ENCODE measurements around the gene CTSZ.
"Not testable (repeated sequence)": the region's sequence is repeated elsewhere in the genome, so short reads cannot be mapped to it uniquely, and the experiment has no call there.

The CTSZ gene

DNA sequence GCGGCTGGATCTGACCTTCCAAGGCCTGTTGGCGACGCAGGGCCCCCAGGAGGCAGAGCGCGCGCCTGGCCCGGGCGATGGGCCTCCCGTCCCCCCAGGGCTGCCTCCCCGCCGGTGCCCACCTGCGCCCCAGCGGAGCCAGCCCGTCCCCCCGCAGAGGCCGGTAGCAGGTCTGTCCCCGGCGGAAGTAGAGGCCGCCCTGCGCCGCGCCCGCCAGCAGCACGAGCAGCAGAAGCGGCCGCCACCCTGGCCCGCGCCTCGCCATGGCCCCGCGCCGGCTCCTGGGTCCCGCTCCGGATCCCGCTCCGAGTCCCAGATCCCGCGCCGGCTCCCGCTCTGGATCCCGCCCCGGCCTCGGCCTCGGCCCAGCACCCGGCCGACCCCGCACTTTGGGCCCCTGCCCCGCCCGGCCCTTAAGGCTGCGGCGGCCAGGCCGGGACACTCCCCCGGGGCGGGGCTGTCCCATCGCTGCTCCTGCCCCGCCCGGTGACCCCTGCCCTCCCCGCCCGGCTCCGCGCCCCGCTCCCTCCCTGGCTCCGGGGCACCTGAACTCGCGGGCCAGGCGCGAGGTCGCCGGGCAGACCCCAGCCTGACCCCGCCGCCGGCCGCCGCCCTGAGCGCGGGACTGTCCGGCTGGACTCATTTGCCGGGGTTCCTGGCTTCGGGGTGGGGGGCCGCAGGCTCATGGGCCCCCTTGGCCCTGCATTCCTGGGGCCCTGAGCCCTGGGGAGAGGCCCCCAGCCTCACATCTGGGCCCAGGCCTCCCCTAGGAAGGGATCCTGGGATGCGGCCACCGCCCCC, at the start of gene CTSZ:
Gene CTSZ (minus strand): TSS at position 391 of the 801 bp plus-strand sequence. CDS start 126 bp downstream, at position 265.
- peak; percentile 96 for DNase-seq (ENCODE audit: low spot score)

DNA sequence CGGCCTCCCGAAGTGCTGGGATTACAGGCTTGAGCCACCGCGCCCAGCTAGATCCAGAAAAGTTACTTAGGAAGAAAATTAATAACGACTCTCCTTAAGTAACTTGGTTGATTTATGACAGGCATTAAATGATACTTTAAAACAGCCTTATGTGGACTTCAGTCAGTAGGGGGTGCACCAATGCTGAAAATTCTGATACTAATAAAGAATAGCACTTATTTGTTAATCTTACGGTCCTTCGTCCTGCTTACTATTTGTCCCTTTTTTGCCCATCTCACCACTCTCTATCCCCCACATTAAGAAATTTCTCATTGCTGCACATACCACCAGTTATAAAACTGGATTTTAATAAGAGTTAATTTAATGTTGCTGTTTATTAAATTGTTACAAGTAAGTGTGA, 48.2 kb upstream of the CTSZ start:
- DNase-seq (ENCODE audit: low spot score) = no peak

DNA sequence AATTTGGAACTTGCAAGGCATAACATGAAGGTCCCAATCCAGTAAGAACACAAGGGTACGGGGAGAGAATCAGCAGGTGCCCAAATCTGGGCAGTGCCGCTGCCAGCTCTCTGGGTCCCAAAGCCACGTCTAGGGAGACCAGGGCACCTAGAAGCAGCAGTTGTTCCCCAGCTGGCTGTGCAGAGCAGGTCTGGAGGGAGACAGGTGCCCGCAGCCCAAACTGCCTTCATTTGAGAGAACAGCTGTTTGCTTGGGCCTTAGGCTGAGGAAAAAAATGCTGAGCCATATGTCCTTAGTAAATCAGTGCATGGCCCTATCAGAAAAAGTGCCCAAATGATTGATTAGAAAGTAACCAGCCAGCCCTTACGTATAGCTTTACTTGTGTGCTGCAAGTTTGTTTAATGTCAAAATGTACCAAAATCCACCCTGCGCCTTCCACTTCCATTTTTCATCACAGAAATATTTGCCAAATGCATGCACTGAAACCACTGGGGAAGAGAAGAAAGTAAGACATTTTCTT, 44.7 kb upstream of the CTSZ start:
- no peak for DNase-seq (ENCODE audit: low spot score)

DNA sequence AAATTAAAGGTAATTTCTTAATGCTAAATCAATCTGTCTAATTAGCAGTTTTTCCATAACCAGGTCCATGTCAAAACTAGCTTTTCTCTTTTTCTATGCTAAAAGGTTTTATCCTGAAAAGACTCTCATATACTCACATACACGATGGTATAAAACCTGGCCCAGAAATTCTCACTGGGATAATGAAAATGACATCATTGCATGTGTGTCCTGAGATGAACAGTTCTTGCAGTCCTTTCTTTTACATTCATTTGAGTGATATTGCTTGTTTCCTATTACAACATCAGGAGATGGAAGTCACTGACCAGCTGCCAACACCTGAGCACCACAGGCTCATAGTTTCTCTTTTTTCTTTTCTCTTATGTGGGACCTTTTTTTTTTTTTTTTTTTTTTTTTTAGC, 43.4 kb upstream of the CTSZ start:
- DNase-seq (ENCODE audit: low spot score) = no peak

DNA sequence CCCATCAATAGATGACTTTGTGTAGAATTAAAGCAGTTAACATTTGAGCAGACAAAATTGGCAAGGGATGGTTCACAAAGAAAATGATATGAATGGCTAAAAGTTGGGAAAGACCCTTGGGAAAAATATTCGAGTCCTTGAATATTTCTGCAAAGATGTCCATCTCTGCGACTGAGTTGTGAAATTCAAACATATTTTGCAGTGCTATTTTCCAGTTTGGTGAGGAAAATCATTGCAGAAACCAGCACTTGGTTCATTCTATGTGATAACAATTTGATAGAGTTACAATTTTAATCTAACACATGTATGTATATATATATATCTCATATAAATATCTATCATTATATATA, 41.6 kb upstream of the CTSZ start:
- DNase-seq (ENCODE audit: low spot score) = no peak

DNA sequence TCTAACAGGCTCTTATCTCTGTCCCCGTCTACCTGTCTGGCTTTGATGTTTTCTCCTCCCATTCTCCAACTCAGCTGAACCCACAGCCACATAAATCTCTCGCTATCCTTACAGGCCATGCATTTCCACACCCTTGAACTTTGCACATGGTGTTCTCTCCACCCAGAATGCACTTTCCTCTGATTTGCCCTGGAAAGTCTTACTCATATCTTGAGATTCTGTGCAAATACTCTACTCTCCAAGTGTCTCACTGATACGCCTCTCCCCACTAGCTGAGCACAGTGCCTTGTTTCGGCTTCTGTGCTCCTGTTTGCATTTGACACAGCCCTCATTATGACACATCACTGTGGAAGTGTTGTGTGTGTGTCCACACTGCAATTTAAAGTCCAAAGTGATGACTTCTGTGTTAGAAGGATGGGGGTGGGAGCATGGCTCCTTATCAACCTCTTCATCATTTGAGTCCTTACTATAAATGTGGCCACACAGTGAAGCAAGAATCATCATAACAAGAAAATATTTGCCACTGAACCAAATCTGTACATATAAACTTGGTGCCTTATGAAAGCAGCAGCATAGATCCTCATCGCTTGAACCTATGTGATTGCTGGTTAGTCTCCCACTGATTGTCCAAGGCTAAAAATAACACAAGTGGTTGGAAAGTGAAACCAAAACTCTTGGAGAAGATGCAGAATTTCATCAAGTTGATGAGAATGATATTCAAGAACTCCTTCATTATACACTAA, 41.1 kb upstream of the CTSZ start:
- no peak for DNase-seq (ENCODE audit: low spot score)

DNA sequence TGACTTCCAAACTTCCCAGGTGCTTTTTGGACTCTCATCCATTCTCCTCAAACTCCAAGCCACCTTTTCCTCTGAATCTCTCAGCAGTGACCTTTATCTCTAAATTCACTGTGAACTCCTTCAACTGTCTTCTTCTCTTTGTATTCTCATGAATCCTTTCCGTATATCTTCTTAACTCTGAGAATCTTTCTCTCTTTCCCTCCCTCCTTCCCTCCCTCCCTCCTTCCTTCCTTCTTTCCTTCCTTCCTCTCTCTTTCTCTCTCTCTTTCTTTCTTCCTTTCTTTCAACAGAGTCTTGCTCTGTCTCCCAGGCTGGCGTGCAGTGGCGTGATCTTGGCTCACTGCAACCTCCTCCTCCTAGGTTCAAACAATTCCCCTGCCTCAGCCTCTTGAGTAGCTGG, 39.8 kb upstream of the CTSZ start:
- DNase-seq (ENCODE audit: low spot score) = no peak

DNA sequence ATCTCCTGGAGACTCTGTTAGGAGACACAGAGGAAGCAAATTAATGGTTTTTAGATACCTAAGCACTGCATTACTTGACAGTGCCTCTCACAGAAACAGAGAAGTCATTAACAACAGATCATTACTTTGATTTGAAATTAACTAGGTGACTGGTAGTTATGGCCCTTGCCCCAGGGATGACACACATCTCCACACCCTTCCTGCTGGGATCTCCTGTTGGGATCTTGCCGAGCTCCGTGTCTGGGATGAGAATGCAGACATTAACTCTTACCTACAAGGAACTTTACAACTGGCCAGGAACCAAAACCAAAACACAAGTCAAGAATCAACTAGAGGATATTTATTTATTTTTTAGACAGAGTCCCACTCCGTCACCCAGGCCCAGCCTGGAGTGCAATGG, 37.7 kb upstream of the CTSZ start:
- no peak for DNase-seq (ENCODE audit: low spot score)

DNA sequence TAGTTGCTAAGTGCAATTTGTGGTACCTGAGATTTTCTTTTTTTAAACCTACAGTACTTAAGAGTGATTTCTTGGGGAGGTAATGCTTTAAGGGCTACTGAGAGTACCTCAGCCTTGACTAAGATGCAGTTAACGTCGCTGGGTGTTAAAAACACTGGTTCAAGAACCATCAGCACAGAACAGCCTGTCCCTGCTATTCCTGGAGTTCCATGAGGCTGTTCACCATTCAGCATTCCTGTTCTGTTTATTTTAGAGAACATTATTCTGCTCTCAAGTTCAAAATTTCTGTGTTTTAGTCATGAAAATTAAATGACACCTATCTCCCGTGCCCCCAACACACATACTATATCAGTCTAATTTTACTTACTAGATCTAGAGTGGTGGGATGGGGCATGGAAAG, 37.2 kb upstream of the CTSZ start:
- no peak for DNase-seq (ENCODE audit: low spot score)

DNA sequence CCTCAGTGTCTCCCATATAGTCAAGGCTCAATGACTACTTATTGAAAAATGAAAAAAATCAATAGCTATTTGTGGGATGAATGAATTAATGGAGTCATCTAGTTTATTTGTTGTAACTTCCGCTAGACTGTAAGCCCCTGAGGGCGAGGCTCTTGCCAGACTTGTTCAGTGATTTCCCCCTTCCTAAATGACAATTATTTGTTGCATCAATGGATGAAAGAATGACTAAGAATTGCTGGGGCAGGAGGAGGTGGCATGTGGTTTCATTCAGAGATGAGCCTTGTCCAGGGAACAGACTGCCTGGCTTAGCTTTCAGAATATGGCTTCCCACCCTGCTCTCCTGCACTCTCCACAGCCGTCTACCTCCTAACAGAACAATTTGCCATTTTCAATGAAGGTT, 36.6 kb upstream of the CTSZ start:
- DNase-seq (ENCODE audit: low spot score) = no peak

DNA sequence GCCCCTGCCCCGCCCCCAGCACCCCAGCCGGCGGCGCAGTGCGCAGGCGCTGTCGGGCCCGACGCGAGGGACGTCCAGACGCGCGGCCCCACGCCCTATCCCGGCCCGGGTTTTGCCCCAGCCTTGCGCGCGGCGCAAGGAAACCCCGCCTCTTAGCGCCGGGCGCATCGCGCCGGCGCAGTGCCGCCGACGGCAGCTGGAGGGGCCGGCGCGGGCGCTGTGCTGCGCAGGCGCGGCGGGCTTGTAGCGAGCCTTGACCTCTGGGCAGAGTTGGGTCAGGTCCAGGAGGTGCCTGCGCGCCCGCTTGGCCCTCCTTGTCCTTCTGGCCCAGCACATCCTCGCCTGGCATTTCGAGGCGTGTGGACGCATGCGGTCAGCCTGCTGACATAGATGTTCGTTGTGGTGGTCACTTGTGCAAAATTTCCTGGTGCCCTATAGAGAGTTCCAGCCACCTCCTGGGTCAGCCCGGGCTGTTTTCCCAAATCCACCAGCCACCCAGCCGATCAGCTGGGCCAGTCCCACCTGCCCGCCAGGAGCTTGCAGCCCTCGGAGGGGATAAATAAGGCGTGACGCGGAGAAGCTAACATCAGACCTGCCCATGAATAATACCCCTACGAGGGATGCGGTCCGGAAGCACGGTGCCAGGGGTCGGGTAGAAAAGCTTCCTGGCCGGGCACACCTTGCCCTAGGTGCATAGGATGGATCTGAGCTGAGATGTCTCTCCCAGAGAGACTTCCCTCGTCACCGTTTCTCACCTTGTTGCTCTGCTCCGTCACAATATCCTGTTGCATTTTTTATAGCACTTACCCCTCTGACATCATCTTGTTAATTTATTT, 36.0 kb upstream of the CTSZ start:
- DNase-seq (ENCODE audit: low spot score) = peak; percentile 99

DNA sequence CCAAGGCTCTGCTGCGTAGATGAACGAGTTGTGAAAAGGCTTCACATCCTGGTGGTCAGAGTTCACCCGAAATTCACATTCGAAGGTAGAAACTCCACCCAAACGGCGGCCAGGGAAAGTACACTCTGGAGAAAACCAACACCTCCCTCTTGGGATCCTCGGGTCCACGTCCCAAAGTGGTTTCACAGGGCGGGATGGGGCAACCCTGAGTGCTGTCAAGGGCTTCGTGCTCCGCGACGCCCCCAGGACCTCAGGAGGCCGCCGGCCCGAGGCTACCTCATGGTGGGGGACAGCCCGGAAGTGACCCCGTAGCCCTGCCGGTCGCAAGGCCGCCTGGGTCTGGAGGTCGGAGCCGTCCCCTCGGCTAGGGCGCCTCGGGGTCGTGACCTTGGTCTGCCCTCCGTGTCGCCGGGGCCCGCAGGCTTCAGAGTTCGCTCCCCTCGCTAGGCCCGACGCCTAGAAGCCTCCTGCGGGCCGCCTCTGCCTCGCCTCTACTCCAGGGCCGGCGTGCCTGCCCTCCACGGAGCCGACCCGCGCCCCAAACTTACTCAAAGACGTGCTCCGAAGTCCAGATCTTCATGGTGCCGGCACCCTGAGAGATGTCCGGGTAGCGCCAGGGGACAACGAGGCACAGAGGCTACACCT, 35.2 kb upstream of the CTSZ start, which contains the start of gene PRELID3B:
Gene PRELID3B (minus strand): TSS at position 636 of the 645 bp plus-strand sequence. CDS start 56 bp downstream, at position 580.
- DNase-seq (ENCODE audit: low spot score) = no peak

DNA sequence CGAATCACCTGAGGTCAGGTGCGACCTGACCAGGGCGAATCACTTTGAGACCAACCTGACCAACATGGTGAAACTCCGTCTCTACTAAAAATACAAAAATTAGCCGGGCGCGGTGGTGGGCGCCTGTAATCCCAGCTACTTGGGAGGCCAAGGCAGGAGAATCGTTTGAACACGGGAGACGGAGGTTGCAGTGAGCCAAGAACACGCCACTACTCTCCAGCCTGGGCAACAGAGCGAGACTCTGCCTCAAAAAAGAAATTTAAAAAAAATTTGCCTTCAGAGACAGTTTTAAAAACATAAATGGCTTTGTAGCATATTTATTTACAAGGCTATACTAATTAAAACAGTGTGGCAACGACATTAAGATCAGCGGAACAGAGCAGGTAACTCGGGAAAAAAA, 34.4 kb upstream of the CTSZ start:
- DNase-seq (ENCODE audit: low spot score) = not testable (repeated sequence)

DNA sequence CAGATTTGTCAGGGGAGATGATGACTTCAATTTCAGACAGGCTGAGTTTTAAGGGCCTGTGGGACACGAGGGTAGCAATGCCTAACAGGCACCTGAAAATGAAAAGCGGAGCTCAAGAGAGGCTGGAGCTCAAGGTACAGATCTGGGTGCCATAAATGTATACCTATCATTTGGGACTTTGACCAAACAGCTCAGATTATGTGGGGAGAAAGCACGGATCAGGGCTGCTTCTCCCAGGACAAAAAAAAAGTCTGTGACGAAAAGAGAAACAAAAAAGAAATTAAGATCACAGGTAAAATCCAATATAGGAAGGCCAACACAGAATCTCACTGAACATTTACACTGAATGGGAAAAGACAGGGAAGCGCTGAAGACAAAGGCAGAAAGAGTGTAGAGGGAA, 33.6 kb upstream of the CTSZ start:
- no peak for DNase-seq (ENCODE audit: low spot score)

DNA sequence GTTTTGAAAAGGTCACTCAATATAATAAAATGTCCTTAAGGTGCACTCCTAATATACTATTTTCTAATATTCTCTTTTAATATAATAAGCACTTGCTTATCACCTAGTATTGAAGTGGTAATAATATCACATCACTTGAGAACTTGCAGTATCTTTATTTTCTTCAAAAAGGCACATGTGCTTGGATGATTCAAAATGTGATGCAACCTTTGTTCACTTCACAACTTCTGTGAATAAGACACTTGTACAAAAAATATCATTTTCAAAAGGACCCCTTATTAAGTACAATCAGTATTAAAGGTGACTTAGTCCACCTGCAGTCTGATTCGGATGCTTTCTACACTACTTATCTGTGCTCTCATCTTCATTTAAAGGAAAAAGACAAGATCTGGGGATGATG, 32.2 kb upstream of the CTSZ start:
- no peak for DNase-seq (ENCODE audit: low spot score)

DNA sequence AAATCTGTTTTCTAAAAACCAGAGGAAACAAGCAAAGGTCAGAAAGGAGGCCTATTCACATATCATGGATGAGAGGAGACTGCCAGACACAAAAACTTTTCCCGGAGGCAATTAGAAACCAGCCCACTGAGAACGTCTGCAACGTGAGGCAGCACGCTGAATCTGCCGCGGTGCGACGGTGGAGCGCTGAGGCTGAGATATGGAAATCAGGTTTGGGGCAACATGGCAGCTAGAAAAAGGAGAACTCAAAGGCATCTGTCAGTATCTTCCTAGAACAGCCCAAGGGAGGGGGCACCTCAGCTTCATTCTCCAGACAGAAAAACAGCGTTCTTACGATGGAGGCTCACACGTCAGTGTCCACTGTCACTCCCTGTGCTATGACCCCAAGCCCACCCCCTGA, 30.3 kb upstream of the CTSZ start:
- DNase-seq (ENCODE audit: low spot score) = no peak

DNA sequence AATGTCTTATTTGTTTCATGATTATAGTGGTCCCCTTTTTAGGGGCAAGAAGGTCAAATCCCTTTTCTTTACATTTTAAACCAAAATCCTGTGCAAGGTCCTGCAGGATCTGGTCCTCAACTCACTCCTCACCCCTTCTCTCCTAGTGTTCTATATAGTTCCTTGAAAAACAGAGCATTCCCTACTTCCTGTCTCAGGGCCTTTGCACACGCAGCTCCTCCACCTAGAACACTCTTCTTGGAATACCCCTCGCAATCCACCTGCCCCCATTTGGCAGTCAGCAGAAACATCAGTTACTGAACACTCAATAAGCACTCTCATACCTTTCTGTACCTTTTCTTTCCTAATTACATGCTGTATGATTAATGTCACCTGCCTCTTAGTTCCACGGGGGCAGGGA, 28.3 kb upstream of the CTSZ start:
- no peak for DNase-seq (ENCODE audit: low spot score)

DNA sequence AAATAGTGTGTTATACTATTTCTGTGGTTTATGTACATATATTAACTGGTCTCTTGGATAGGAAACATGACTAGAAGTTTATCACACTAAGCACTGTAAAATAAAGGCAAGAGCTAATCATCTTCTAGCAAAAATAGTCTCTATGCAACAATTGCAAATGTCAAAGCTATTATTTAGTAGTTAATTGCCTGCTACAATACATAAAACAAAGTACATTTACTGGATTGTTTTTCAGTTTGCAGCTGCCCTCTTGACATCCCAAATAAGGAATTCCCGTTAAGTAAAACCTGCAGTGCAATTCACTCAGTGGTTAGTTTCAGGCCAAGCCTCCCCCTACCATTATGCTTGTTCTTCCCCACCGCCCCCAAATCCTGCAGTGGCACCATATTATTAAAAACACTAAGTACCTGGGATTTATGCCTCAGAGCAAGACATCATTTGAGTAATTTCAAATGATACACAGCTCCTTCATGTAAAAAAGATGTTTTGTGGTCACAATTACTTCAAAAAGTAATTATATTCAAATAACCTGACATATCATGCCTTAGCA, 26.6 kb upstream of the CTSZ start:
- no peak for DNase-seq (ENCODE audit: low spot score)

DNA sequence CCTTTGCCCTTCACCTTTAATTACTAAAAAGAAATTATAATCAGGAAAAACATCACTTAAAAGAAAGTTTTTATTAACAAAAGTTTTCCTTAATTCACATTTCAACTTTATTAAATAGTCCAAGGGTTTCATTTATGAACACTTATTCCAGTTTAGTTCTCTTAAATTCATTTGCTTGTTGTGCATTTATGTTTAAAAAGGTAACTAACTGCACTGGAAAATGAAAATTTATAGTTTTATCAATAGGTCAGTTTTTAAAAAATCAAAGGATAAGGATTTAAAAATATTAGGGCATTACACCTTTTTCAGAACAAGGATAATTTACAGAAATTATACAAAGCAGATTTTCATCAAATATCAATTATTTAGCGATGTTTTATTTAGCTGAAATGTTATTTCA, 26.0 kb upstream of the CTSZ start:
- no peak for DNase-seq (ENCODE audit: low spot score)

DNA sequence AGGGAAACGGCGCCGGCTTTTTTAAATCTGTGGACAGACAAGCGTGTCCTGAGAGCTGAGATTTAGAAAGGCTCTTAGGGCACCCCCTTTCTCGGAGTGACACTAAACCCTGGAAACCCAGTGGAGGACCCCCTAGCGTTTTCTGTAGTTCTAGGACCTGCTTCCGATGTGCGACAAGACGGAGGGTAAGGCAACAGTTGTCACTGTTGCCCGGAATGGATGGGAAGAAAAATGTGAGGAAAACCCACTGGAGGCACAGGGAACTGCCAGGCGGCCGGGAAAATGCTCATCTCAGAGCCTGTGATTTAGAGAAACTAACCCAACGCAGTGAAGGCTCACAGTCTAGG, 25.6 kb upstream of the CTSZ start:
- DNase-seq (ENCODE audit: low spot score) = peak; percentile 33

DNA sequence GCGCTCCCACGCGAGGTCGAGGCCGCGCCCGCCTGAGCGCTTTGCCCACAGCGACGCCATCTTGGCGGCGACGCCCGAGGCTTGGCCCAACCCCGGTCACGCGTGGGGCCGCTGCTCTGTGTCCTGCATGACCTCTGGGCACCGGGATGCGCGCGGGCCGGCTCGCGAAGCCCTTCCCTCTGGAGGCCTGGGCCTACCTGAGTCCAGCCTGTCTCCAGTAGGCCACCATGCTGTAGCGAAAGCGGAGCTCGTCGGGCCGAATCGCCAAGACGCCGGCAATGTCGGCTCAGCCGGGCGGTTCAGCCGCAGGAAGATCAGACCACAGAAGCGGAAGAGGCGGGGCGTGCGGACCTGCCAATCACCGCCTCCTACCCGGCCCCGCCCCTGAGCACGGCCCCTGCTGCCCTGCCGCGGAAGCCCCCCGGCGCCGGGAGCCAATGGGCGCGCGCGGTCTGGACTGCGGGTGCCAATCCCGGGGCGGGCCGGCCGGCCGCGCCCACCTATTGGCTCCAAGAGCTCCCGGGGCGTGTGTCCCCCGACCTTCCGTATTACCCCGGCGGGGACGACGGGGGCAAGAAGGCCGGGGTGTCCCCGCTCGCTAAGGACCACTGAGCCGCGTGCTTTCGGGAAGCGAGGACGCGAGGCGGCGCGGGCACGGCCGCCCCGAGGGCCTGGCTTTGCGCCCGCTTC, 25.1 kb upstream of the CTSZ start, which contains the start of gene ATP5F1E:
Gene ATP5F1E (minus strand): TSS at position 313 of the 690 bp plus-strand sequence. CDS start 84 bp downstream, at position 229.
- DNase-seq (ENCODE audit: low spot score) = peak; percentile 98
